Osteocyte (in vitro differentiated cells): ENCODE measurements around the gene EML1. TPM values are rescaled to one million over a fixed set of nuclear protein-coding genes. Genes with fewer than 3 reads are reported as not detected.

ENCODE experiments used
- DNase-seq: peaks from one replicate; pipeline ENCODE4 v3.0.0; 2021; ENCODE audit warnings: mixed read lengths; ENCODE audit not compliant: unreplicated experiment; ENCODE audit errors: extremely low spot score
- H3K27ac Mint-ChIP-seq: one replicate; pipeline ENCODE4 v1.8.0; 2021; ENCODE audit warnings: mild to moderate bottlenecking, mixed read lengths; ENCODE audit not compliant: unreplicated experiment
- H3K27me3 Mint-ChIP-seq: one replicate; pipeline ENCODE4 v1.8.0; 2021; ENCODE audit warnings: mixed read lengths; ENCODE audit not compliant: unreplicated experiment
- H3K36me3 Mint-ChIP-seq: one replicate; pipeline ENCODE4 v1.8.0; 2021; ENCODE audit warnings: mixed read lengths; ENCODE audit not compliant: unreplicated experiment
- H3K4me1 Mint-ChIP-seq: one replicate; pipeline ENCODE4 v1.8.0; 2021; ENCODE audit warnings: mixed read lengths; ENCODE audit not compliant: unreplicated experiment
- H3K4me3 Mint-ChIP-seq: one replicate; pipeline ENCODE4 v1.8.0; 2021; ENCODE audit warnings: mild to moderate bottlenecking, moderate library complexity, mixed read lengths; ENCODE audit not compliant: unreplicated experiment
- H3K9me3 Mint-ChIP-seq: one replicate; pipeline ENCODE4 v1.8.0; 2021; ENCODE audit warnings: mixed read lengths; ENCODE audit not compliant: unreplicated experiment
- CTCF ChIP-seq: fragments of 200-600 bp; sonication (generic); IDR thresholded peaks from 2 replicates; pipeline ENCODE4 v1.5.0; 2021; ENCODE audit warnings: antibody characterized with exemption, mild to moderate bottlenecking, moderate library complexity
- total RNA-seq: library from RNA; stranded (reverse); gene quantifications from 2 replicates; pipeline ENCODE4 v1.2.1, GENCODE V29; 2021

EML1 gene
- total RNA-seq, 1 donor from 2014 or later = 34.8 TPM

- no peak overlapping the region for H3K4me3 Mint-ChIP-seq
- peaks cover 3% of the 10 kb centered on the region for H3K36me3 Mint-ChIP-seq
- no peak overlapping the region for H3K27ac Mint-ChIP-seq
- H3K4me1 Mint-ChIP-seq = peaks cover 15% of the 10 kb centered on the region
- TF ChIP-seq CTCF = no peak
- no peak for DNase-seq
- peaks cover 18% of the 10 kb centered on the region for H3K9me3 Mint-ChIP-seq
- no peaks in the 10 kb centered on the region for H3K27me3 Mint-ChIP-seq
Observed at GRCh38 chr14:99777951-99778350, 15.3 kb upstream of the EML1 start.

- TF ChIP-seq CTCF = no peak
- Mint-ChIP-seq H3K27me3 (no peaks in the 10 kb centered on the region), H3K36me3 (peaks cover 3% of the 10 kb centered on the region), H3K4me3 (no peak overlapping the region), H3K9me3 (peaks cover 18% of the 10 kb centered on the region), H3K27ac (no peak overlapping the region), H3K4me1 (peaks cover 5% of the 10 kb centered on the region)
- DNase-seq = no peak
Observed at GRCh38 chr14:99779751-99780150, 13.5 kb upstream of the EML1 start.

- H3K4me1 Mint-ChIP-seq = no peaks in the 10 kb centered on the region
- no peak for DNase-seq
- no peak overlapping the region for H3K27ac Mint-ChIP-seq
- H3K36me3 Mint-ChIP-seq = peaks cover 3% of the 10 kb centered on the region
- no peak overlapping the region for H3K4me3 Mint-ChIP-seq
- H3K27me3 Mint-ChIP-seq = no peaks in the 10 kb centered on the region
- H3K9me3 Mint-ChIP-seq = peaks cover 18% of the 10 kb centered on the region
- no peak for TF ChIP-seq CTCF
Observed at GRCh38 chr14:99780690-99781089, 12.5 kb upstream of the EML1 start.

GRCh38 chr14:99781091-99781490 is 12.1 kb upstream of the EML1 start:
- H3K9me3 Mint-ChIP-seq = peaks cover 18% of the 10 kb centered on the region
- no peak for TF ChIP-seq CTCF
- H3K27ac Mint-ChIP-seq = no peak overlapping the region
- no peaks in the 10 kb centered on the region for H3K4me1 Mint-ChIP-seq
- peaks cover 3% of the 10 kb centered on the region for H3K36me3 Mint-ChIP-seq
- no peak overlapping the region for H3K4me3 Mint-ChIP-seq
- no peak for DNase-seq
- H3K27me3 Mint-ChIP-seq = no peaks in the 10 kb centered on the region

GRCh38 chr14:99781853-99782610 is 11.2 kb upstream of the EML1 start:
- DNase-seq = no peak
- H3K27ac Mint-ChIP-seq = no peak overlapping the region
- H3K4me3 Mint-ChIP-seq = no peak overlapping the region
- H3K4me1 Mint-ChIP-seq = no peaks in the 10 kb centered on the region
- H3K27me3 Mint-ChIP-seq = no peaks in the 10 kb centered on the region
- peaks cover 18% of the 10 kb centered on the region for H3K9me3 Mint-ChIP-seq
- TF ChIP-seq CTCF = no peak
- H3K36me3 Mint-ChIP-seq = peaks cover 3% of the 10 kb centered on the region
